Measurements from ENCODE around the gene SASS6. TPM values are rescaled to one million over a fixed set of nuclear protein-coding genes. Genes with fewer than 3 reads are reported as not detected.

The SASS6 gene
- total and polyA plus RNA-seq, 2 donors (not counting 1 experiment from before 2014, with no cell fraction given): 0.79 to 1.5 TPM

- no peaks in the 10 kb centered on the region for H3K36me3 ChIP-seq (ENCODE audit: control insufficient read depth, insufficient read depth, low read length)
- H3K4me1 ChIP-seq (ENCODE audit: control insufficient read depth, extremely low read depth, insufficient read depth, low read length): no peaks in the 10 kb centered on the region
- no peak overlapping the region for H3K9ac ChIP-seq (ENCODE audit: insufficient read depth, low read length)
- H2AFZ ChIP-seq (ENCODE audit: low read length): no peak overlapping the region
- DNase-seq (ENCODE audit: low read depth in 2 of 2): peak; percentile 21 to 91
- H3K79me2 ChIP-seq (ENCODE audit: control insufficient read depth, insufficient read depth, low read length): no peaks in the 10 kb centered on the region
- H4K20me1 ChIP-seq (ENCODE audit: control insufficient read depth, extremely low read depth, insufficient read depth, low read length): no peaks in the 10 kb centered on the region
- no peaks in the 10 kb centered on the region for H3K27me3 ChIP-seq (ENCODE audit: control insufficient read depth, insufficient read depth, low read length)
- H3K9me3 ChIP-seq (ENCODE audit: control insufficient read depth, insufficient read depth, low read depth, low read length): no peaks in the 10 kb centered on the region
- no peak overlapping the region for H3K27ac ChIP-seq (ENCODE audit: insufficient read depth, low read length)
- no peak overlapping the region for H3K4me2 ChIP-seq (ENCODE audit: extremely low read depth, insufficient read depth, low read length)
- H3K4me3 ChIP-seq (replicated peaks in 1 of 4; ENCODE audit: control extremely low read depth in 1 of 4, insufficient read depth in 1 of 4, low read depth in 3 of 4, low read length in 4 of 4): no peak overlapping the region
- no peak for TF ChIP-seq EZH2 (IDR thresholded peaks at IDR 0.05; ENCODE audit: low read length, missing control alignments)
- TF ChIP-seq CTCF (conservative IDR thresholded peaks at IDR 0.05 in 1 of 2, IDR thresholded peaks at IDR 0.05 in 1 of 2; ENCODE audit: low read depth in 1 of 2, low read length in 2 of 2): no peak
Observed at GRCh38 chr1:100100202-100100601, 32.5 kb downstream of the SASS6 start.

DNA sequence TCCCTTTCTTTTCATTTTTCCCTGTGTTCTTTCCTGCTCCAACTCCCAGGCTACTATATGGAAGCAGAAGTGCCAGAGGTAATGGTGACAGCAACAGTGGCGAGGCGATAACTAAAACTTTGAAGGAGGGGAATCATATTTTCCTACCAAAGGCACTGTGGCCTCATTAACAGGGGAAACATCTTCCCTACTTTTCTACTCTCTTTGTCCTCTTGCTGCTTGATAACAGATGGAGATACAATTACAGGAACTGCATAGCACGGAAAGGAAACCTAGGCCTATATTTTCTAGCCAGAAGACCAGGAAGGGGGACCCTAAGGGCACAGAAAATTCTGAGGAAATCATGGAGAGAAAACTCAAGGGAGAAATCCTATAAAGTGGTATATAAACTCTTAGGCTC lies 42.3 kb downstream of the SASS6 start:
- Histone ChIP-seq H3K36me3 (ENCODE audit: control insufficient read depth, insufficient read depth, low read length) (no peaks in the 10 kb centered on the region), H3K4me1 (ENCODE audit: control insufficient read depth, extremely low read depth, insufficient read depth, low read length) (no peaks in the 10 kb centered on the region), H2AFZ (ENCODE audit: low read length) (no peak overlapping the region), H3K27me3 (ENCODE audit: control insufficient read depth, insufficient read depth, low read length) (no peaks in the 10 kb centered on the region), H3K9ac (ENCODE audit: insufficient read depth, low read length) (no peak overlapping the region), H3K4me3 (replicated peaks in 1 of 4; ENCODE audit: control extremely low read depth in 1 of 4, insufficient read depth in 1 of 4, low read depth in 3 of 4, low read length in 4 of 4) (no peak overlapping the region), H3K27ac (ENCODE audit: insufficient read depth, low read length) (no peak overlapping the region), H3K9me3 (ENCODE audit: control insufficient read depth, insufficient read depth, low read depth, low read length) (no peaks in the 10 kb centered on the region), H3K79me2 (ENCODE audit: control insufficient read depth, insufficient read depth, low read length) (no peaks in the 10 kb centered on the region), H3K4me2 (ENCODE audit: extremely low read depth, insufficient read depth, low read length) (no peak overlapping the region), H4K20me1 (ENCODE audit: control insufficient read depth, extremely low read depth, insufficient read depth, low read length) (no peaks in the 10 kb centered on the region)
- DNase-seq (ENCODE audit: low read depth in 2 of 2): no peak
- no peak for TF ChIP-seq EZH2 (IDR thresholded peaks at IDR 0.05; ENCODE audit: low read length, missing control alignments)

DNA sequence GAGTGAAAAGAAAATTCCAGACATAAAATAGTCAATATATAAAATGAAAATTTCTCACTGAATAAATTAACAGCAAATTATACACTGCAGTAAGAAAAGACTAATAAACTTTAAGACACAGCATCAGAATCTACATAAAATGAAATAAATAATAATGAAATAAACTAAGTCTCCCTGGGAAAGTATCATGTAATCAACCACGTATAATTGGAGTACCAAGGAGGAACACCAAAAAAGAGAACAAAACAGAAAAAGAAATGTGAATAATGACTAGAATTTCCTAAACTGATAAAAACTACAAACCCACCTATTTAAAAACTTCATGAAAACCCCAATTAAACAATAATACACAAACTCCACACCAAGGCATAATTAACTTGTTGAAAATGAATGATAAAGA lies 43.6 kb downstream of the SASS6 start:
- H3K27me3 ChIP-seq (ENCODE audit: control insufficient read depth, insufficient read depth, low read length): no peaks in the 10 kb centered on the region
- H3K27ac ChIP-seq (ENCODE audit: insufficient read depth, low read length): no peak overlapping the region
- no peak for DNase-seq (ENCODE audit: low read depth in 2 of 2)
- H3K4me2 ChIP-seq (ENCODE audit: extremely low read depth, insufficient read depth, low read length): no peak overlapping the region
- no peak overlapping the region for H3K4me3 ChIP-seq (replicated peaks in 1 of 4; ENCODE audit: control extremely low read depth in 1 of 4, insufficient read depth in 1 of 4, low read depth in 3 of 4, low read length in 4 of 4)
- no peak overlapping the region for H3K9ac ChIP-seq (ENCODE audit: insufficient read depth, low read length)
- H3K36me3 ChIP-seq (ENCODE audit: control insufficient read depth, insufficient read depth, low read length): no peaks in the 10 kb centered on the region
- TF ChIP-seq EZH2 (IDR thresholded peaks at IDR 0.05; ENCODE audit: low read length, missing control alignments) (no peak), CTCF (conservative IDR thresholded peaks at IDR 0.05 in 1 of 2, IDR thresholded peaks at IDR 0.05 in 1 of 2; ENCODE audit: low read depth in 1 of 2, low read length in 2 of 2) (no peak)
- H3K79me2 ChIP-seq (ENCODE audit: control insufficient read depth, insufficient read depth, low read length): no peaks in the 10 kb centered on the region
- no peaks in the 10 kb centered on the region for H4K20me1 ChIP-seq (ENCODE audit: control insufficient read depth, extremely low read depth, insufficient read depth, low read length)
- no peaks in the 10 kb centered on the region for H3K9me3 ChIP-seq (ENCODE audit: control insufficient read depth, insufficient read depth, low read depth, low read length)
- no peaks in the 10 kb centered on the region for H3K4me1 ChIP-seq (ENCODE audit: control insufficient read depth, extremely low read depth, insufficient read depth, low read length)
- H2AFZ ChIP-seq (ENCODE audit: low read length): no peak overlapping the region

Measured in fibroblast of lung (primary cell).